ENCODE data around the gene FMNL2.

DNA sequence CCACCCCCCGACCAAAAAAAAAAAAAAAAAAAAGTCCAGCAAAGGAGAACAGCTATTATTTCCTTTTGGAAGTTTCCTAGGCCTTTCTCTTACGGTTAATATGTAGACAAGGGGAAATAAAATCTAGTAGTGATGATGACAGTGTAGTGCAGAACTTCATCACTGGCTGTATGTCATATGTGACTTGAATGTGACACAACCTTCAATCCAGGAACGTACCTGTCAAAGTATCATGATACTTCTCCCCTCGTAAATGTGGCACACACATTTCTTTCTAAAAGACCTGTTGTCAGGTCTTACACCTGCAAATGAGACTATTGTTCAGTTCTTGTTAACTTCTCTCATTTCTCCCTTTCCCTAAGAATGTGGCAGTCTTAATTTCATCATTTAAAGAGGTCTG is 208.7 kb downstream of the FMNL2 start:
- no peak for TF ChIP-seq TAF1 (IDR thresholded peaks at IDR 0.05; ENCODE audit: low read depth, low read length)
- no peak for TF ChIP-seq POU2F2 (IDR thresholded peaks at IDR 0.05; ENCODE audit: low read depth, low read length)
